HG02870 (cell line): ENCODE results near the gene CD70.
"Not testable (repeated sequence)": the region's sequence is repeated elsewhere in the genome, so short reads cannot be mapped to it uniquely, and the experiment has no call there.

ENCODE experiments used
- ATAC-seq: cut with Tn5 transposase; IDR thresholded peaks from one replicate; pipeline ENCODE4 v1.9.1; 2021; ENCODE audit warnings: mild to moderate bottlenecking, moderate library complexity; ENCODE audit not compliant: unreplicated experiment

The CD70 gene

DNA sequence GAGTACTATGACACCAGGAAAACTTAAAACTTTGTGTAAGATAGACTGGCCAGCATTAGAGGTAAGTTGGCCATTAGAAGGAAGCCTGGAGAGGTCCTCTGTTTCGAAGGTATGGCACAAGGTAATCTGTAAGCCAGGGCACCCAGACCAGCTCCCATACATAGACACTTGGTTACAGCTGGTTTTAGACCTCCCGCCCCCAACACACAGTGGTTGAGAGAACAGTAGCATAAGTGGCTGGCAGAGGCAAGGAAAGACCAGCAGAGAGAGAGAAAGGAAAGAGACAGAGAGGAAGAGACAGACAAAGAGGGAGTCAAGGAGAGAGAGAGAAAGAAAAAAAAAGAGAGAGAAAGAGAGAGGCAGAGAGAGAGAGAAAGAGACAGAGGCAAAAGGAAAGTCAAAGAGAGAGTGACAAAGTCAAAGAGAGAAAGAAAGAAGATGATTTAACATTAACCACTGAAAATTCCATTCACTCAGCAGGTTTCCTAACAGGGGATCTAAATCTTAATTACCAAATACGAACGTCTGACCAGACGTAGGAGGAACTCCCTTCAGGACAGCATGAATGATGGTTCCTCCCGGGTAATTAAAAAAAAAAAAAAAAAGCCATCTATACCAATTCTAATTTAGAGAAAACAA is 7.4 kb upstream of the CD70 start:
- ATAC-seq = not testable (repeated sequence)

DNA sequence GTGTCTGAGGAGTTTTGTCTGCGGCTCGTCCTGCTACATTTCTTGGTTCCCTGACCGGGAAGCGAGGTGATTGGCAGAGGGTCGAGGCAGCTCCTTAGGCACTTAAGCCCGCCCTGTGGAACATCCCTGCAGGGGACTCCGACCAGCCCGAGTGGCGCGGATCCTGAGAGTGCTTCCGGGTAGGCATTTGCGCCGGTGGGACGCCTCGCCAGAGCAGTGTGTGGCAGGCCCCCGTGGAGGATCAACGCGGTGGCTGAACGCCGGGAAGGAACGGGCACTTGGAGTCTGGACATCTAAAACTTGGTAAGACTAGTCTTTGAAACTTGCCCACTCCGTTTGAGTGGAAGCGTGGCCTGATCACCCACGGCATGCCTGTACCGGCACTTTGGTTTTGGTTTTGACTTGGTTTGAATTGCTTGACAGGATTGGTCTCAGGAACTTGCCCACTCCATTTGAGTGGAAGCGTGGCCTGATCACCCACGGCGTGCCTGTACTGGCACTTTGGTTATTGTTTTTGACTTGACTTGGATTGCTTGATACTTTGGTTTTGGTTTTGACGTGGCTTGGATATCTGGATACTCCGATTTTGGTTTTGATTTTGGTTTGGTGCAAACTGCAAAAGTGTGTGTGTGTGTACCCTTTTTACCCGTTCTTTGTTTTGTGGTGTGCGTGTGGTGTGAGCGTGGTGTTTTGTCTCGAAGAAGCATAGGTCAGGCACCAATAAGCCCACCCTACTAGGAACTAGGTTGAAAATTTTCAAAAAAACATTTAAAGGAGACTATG is 6.7 kb upstream of the CD70 start:
- ATAC-seq = not testable (repeated sequence)

GRCh38 chr19:6596621-6597020 is 5.7 kb upstream of the CD70 start:
- ATAC-seq = no peak

DNA sequence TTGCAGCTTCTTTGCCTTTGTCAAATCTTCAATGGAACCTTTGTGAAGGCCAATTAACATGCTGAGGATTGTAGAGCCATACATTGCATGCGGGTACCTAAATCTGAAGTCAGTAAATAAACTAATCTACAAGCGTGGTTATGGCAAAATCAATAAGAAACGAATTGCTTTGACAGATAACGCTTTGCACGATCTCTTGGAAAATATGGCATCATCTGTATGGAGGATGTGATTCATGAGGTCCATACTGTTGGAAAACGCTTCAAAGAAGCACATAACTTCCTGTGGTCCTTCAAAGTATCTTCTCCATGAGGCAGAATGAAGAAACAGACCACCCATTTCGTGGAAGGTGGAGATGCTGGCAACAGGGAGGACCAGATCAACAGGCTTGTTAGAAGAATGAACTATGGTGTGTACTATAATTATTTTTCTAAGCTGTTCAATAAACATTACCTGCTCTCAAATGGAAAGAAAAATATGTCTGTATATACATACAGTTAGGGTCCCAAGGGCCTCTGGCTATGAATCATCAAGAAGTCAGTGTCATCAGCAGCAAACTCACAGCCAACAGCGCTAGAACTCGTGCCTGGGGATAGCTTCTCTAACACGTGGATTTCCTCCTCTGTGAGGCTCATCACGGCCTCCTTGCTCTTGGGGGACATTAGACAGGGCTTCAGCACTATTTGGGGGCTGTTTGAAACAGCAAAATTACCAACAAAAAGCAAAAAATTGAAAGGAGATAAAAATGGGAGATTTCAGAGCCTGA is 2.9 kb upstream of the CD70 start:
- no peak for ATAC-seq

- ATAC-seq = peak; percentile 4
Observed at GRCh38 chr19:6590258-6590826, 608 bp downstream of the CD70 start.

DNA sequence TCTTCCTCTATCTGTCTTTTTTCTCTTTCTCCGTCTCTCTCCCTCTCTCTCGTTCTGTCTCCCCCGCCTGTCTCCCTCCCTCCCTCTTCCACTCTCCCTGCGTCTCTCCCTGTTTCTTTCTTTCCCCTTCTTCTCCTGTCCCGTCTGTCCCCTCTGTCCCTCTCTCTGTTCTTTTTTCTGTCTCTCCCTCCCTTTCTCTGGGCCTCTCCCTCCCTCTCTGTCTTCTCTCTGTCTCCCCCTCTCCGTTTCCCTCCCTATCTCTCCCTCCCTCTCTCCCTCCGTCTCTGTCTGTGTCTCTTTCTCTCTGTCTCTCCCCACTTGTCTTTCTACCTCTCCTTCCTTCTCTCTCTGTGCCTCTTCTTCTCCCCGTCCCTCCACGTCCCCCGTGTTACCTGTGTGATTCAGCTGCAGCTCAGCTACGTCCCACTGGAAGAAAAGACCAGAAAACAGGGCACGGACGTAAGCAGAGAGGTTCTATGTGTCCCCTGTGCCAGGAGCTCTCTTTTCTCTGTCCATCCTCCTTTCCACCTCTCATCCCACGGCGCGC is 1.2 kb downstream of the CD70 start:
- ATAC-seq = no peak

DNA sequence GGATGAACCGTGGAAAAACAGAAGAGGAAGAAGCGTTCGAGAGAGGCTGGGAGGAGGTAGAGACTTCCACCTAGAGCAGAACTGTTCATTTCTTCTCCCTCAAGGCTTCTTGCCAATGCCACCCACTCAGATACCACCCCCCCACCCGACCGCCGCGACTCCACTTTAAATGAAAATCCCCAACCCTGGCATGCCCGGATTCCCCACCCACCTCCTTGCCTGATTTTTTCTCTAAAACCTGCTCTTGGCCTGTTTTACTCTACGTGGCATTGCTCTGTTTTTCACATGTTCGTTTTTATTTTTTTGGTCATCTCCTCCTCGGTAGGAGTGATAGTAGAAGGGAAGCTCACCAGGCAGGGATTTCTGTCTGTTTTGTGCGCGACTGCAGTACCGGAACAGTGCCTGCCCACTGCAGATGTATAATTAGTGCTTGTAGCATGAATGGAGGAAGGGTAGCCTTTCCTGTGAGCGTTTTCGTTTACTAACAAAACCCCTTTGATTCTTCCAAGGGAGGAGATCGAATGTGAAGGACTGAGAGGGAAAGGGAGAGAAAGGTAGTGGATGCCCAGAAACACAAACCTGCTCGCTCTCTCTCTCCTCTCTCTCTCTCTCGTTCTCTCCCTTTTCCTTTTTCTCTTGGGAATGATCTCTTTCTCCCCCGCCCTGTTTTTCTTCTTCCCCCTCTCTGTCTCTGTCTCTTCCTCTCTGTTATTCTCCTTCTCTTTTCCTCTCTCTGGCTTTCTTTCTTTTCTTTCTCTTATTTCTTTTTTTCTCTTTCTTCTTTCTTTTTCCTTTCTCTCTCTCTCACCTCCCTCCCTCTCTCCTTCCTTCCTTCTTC is 2.2 kb downstream of the CD70 start:
- no peak for ATAC-seq

DNA sequence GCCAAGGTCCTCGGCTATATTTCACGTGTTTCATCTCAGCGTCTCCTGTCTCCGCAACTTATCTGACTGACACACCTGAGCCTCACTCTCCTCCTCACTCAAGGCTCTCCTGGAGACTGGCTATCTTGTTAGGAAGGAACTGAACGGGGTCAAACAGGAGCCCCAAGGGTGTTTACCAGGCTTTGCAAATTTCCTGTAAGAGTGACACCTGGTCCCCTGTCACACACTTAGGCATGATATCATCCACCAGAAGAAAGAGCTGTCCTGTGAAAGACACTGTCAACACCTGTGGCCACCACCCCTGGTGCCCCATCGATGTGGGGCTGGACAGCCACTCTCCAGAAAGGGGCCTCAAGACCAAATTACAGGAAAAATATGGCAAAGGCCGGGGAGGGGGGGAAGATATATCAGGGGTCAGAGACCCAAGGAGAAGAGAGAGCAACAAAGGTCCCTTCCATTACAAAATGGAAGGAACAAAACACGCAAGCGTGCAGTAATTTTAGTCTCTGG is 2.9 kb downstream of the CD70 start:
- no peak for ATAC-seq

DNA sequence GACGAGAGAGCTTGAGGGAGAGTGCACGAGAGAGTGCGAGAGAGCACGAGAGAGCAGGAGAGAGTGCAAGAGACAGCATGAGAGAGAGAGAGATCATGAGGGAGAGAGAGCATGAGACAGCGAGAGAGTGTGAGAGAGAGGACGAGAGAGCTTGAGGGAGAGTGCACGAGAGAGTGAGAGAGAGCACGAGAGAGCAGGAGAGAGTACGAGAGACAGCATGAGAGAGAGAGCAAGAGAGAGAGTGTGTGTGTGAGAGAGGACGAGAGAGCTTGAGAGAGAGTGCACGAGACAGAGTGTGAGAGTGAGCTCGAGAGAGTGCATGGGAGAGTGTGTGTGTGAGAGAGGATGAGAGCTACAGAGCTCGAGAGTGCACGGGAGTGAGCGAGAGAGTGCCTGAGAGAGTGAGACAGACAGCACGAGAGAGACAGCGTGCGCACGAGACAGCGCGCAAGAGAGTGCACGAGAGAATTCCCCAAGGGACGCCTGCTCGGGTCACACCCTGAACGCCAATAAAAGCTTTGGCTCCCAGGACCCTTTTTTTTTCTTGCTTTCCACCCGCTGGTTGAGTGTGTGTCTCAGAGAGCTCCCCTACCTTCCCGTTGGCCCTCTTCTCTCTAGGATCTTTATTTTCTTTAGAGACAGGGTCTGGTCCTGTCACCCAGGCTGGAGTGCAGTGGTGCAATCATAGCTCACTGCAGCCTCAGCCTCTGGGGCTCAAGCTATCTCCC is 3.7 kb downstream of the CD70 start:
- no peak for ATAC-seq

DNA sequence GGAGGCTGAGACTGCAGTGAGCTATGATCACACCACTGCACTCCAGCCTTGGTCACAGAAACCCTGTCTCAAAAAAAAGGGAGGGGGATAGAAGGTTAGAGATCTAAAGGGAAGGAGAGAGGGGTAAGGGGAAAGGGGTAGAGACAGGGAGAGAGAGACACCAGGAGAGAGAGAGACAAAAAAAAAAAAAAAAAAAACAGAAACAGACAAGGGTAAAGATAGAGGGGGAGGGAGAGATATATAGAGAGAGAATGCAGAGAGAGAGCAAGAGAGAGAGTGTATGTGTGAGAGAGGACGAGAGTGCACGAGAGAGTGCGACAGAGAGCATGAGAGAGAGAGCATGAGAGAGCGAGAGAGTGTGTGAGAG is 4.2 kb downstream of the CD70 start:
- no peak for ATAC-seq

DNA sequence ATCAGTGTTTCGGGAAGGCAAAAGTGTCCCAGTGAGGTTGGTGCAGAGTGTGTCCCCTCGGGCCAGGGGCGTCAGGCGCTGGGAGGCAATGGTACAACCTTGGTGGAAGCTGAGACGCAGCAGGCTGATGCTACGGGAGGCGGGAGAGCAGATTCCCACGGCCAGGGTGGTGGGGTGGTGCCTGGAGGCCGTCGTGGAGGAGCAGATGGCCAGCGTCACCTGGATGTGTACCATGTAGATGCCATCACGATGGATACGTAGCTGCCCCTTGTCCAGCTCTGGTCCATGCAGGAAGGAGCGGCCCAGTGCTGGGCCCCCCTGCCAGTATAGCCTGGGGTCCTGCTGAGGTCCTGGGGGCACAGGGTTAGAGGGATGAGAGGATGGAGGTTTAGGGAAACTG is 4.9 kb downstream of the CD70 start:
- ATAC-seq = no peak

- ATAC-seq = not testable (repeated sequence)
Observed at GRCh38 chr19:6582515-6583484, 8.2 kb downstream of the CD70 start.

GRCh38 chr19:6580313-6580712 is 10.6 kb downstream of the CD70 start:
- no peak for ATAC-seq

DNA sequence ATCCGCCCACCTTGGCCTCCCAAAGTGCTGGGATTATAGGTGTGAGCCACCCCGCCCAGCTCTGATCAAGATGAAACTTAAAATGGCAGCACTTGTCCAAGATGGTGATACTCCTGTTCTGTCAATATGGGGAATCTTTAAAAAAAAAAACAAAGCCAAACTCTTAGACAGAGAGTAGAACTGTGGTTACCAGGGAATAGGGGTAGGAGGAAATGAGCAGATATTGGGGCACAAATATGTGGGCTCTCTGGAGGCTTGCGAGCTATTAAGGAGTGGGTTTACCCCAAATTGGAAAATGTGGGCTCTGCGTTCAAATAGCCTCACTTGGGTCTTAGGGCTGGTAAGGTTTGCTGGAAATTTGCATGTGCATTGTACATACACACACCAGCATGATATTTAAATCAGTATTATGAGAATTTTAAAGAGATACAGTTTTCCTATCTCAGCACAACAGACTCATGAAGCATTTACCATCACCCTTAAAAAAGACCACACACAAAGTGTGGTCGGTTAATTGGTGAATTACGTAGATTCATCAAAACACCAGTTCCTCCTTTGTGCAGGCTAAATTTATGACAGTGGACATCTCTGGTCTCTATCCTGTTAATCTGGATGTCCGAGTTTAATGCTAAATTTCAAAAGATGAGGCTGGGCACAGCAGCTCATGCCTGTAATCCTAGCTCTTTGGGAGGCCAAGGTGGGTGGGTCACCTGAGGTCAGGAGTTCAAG is 11.3 kb downstream of the CD70 start:
- ATAC-seq = no peak

DNA sequence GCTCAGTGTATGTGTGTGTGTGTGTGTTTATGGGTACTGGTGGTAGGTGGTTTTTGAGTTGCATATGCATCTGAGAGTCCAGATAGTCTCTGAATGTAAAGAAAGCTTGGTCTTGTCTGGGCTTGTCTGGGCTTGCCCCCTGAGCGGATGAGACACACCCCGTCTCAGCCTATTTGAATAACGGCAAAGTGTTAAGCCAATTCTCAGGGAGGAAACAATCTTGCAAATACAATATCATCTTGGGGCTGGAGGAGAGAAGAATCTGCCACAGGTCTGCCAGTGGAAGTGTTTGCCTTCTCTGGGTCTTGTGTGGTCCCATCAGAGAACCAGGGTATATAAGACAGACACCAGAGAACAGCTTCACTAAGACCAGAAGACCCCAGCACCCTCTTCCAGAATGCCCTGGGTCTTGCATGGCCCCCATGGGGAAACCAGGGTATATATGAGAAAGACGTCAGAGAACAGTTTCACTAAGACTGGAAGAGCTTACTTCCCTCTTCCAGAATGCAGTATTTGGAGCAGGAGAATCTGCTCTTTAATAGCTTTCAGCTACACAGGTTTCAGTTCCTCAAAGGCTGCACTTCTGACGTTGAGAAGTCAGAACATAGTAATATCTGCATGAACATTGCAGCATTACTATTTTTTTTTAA is 13.3 kb downstream of the CD70 start:
- peak; percentile 69 for ATAC-seq

- ATAC-seq = no peak
Observed at GRCh38 chr19:6576869-6577475, 14.0 kb downstream of the CD70 start.

GRCh38 chr19:6573350-6573749 is 17.6 kb downstream of the CD70 start:
- no peak for ATAC-seq
